ENCODE measurements around the gene MRPS5.

Gene MRPS5

DNA sequence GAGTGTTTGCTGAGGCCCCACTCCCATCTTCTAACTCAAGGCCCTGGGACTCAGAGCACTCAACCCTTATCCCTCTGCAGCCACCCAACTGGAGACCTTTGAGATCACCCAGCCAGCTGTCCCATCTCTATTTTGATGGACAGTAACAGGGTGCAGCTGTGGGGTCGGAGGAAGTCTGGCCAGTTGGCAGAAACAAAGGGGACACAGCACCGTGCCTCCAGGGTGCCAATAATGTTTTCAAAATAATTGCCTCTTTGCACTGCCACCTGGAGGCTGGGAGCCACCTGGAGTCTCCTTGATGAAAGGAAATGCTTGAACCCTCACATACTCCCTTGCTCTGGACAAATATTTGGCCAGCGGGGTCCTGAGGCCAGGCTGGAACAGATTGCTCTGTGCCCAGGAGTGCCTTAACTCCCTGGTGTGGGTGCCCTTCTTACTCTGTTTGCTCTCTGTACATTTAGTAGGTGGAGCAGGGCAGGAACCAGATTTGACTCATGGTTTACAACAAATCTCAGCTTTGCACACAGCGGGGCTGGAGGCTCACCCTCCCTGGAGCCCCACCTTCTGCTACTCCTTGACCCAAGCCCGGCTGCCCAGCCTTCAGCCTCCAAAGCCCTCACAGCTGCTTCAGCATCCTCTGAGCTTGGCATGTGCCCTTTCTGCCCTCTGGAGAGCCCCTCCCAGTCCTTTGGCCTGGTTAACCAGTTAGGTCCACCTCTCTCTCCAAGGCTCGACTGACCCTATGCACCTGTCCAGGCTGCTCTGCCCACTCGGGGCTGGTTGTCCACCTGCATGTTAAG is 78.9 kb downstream of the MRPS5 start:
- no peak for TF ChIP-seq CTCF (IDR thresholded peaks at IDR 0.05; ENCODE audit: insufficient read depth, low read depth, low read length, missing control alignments)

DNA sequence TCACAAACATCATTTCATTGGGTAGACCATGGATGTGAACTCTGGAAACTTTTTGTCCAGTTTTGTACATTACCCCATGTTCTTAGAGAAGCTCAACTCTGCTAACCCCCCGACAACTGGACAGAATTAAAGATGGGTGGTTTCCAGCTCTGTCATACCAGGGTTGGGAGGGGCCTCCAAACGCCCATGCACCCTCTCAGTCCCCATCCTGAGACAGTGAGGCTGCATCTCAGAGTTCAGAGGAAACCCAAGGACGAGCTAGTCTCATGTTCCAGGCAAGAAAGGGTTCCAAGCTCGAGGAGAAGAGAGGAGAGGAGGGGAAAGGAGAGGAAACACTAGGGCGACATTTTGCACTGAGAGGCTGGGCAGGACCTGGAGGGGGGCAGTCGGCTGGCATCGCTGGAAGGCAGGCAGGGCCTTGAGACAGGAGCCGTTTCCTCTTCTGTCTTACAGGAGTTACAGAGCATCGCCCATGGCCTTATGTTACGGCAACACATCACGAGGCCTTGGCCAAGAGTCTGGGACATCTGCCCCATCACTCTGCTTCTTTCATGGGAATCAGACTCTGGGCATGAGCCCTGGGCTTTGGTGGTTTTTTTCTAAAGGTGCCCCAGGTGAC is 79.7 kb downstream of the MRPS5 start:
- DNase-seq (ENCODE audit: low read depth), result no peak
- H3K4me3 ChIP-seq (ENCODE audit: low read length), result no peak overlapping the region
- TF ChIP-seq CTCF (IDR thresholded peaks at IDR 0.05; ENCODE audit: insufficient read depth, low read depth, low read length, missing control alignments), result no peak

More for the DNA sequence above, 78.9 kb downstream of the MRPS5 start:
- no peak for DNase-seq (ENCODE audit: low read depth)
- H3K4me3 ChIP-seq (ENCODE audit: low read length), result no peak overlapping the region

- TF ChIP-seq CTCF (IDR thresholded peaks at IDR 0.05; ENCODE audit: insufficient read depth, low read depth, low read length, missing control alignments), result no peak
- no peak overlapping the region for H3K4me3 ChIP-seq (ENCODE audit: low read length)
- DNase-seq (ENCODE audit: low read depth), result no peak
Measured at GRCh38 chr2:95041060-95041823, 80.4 kb downstream of the MRPS5 start.

- no peak for TF ChIP-seq CTCF (IDR thresholded peaks at IDR 0.05; ENCODE audit: insufficient read depth, low read depth, low read length, missing control alignments)
- DNase-seq (ENCODE audit: low read depth), result no peak
- no peak overlapping the region for H3K4me3 ChIP-seq (ENCODE audit: low read length)
Measured at GRCh38 chr2:95040426-95040825, 81.2 kb downstream of the MRPS5 start.

- no peak overlapping the region for H3K4me3 ChIP-seq (ENCODE audit: low read length)
- TF ChIP-seq CTCF (IDR thresholded peaks at IDR 0.05; ENCODE audit: insufficient read depth, low read depth, low read length, missing control alignments), result no peak
- DNase-seq (ENCODE audit: low read depth), result no peak
Measured at GRCh38 chr2:95039978-95040377, 81.6 kb downstream of the MRPS5 start.

DNA sequence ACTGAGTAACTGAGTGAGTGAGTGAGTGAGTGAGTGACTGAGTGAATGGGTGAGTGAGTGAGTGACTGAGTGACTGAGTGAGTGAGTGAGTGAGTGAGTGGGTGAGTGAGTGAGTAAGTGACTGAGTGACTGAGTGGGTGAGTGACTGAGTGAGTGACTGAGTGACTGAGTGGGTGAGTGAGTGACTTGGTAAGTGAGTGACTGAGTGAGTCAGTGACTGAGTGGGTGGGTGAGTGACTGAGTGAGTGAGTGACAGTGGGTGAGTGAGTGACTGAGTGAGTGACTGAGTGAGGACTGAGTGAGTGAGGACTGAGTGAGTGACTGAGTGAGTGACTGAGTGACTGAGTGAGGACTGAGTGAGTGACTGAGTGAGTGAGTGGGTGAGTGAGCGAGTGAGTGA is 82.2 kb downstream of the MRPS5 start:
- TF ChIP-seq CTCF (IDR thresholded peaks at IDR 0.05; ENCODE audit: insufficient read depth, low read depth, low read length, missing control alignments), result no peak
- DNase-seq (ENCODE audit: low read depth), result no peak
- H3K4me3 ChIP-seq (ENCODE audit: low read length), result no peak overlapping the region
